HUES64 (cell line): ENCODE data around the gene ADAMTS17.

Experiments used
- H3K27ac ChIP-seq: 2 replicates; pipeline ENCODE4 v1.7.0; 2013; ENCODE audit warnings: low read depth, low read length, inconsistent platforms
- H3K27me3 ChIP-seq: 2 replicates; pipeline ENCODE4 v1.6.1; 2013; ENCODE audit warnings: mild to moderate bottlenecking, low read length; ENCODE audit not compliant: insufficient read depth
- H3K36me3 ChIP-seq: 2 replicates; pipeline ENCODE4 v1.6.1; 2013; ENCODE audit warnings: mild to moderate bottlenecking, low read length; ENCODE audit not compliant: insufficient read depth
- H3K4me1 ChIP-seq: 2 replicates; pipeline ENCODE4 v1.6.1; 2013; ENCODE audit warnings: mild to moderate bottlenecking, low read length, moderate library complexity; ENCODE audit not compliant: insufficient read depth
- H3K4me3 ChIP-seq: 2 replicates; pipeline ENCODE4 v1.5.1; 2013; ENCODE audit warnings: mild to moderate bottlenecking, low read length, moderate library complexity
- H3K9ac ChIP-seq: 2 replicates; pipeline ENCODE4 v1.6.1; 2013; ENCODE audit warnings: mild to moderate bottlenecking, low read depth, low read length
- H3K9me3 ChIP-seq: 2 replicates; pipeline ENCODE4 v1.6.1; 2013; ENCODE audit warnings: low read depth, low read length; ENCODE audit not compliant: insufficient read depth
- WGBS: fragments of 150-250, 120-280 bp; methylation state at CpG from one replicate; pipeline ENCODE4 v1.1.7; 2013; ENCODE audit warnings: missing lambda C conversion rate; 5-methylcytosine and 5-hydroxymethylcytosine counted together

Gene ADAMTS17

DNA sequence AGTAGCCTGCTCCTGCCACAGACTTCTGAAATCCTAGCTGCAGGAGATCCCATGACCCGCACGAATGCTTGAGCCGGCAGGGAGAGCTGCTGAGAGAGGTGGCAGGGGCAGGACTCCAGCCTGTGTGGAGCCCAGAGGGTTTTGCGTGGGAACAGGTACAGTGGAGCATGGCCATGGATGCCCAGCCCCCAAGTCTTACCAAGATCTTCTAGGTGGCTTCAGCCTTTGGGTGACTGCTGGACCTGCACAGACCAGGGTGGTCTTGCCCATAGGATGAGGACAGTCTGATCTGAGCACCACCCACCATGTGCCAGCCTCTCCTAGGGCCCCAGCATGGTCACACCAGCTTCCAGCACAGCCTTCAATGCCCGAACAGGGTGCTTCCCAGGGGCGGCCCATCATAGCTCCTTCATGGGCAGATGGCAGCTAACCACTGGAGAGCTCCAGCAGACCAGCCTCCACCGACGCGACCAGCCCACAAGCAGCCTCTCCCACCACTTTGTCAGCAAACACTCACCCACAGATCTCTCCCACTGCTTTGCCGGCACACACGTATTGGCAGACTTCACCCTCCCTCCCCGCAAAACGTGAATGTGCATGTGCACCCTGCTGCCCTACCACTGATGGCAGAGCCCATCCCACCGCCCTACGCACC lies 56.0 kb downstream of the ADAMTS17 start:
- WGBS, result 94% methylated on average over 15 of the region's 15 CpGs
- no peaks in the 10 kb centered on the region for H3K36me3 ChIP-seq
- no peak overlapping the region for H3K9ac ChIP-seq
- H3K4me1 ChIP-seq, result no peaks in the 10 kb centered on the region
- H3K9me3 ChIP-seq, result no peaks in the 10 kb centered on the region
- H3K4me3 ChIP-seq, result no peak overlapping the region
- no peaks in the 10 kb centered on the region for H3K27me3 ChIP-seq
- H3K27ac ChIP-seq, result no peak overlapping the region

DNA sequence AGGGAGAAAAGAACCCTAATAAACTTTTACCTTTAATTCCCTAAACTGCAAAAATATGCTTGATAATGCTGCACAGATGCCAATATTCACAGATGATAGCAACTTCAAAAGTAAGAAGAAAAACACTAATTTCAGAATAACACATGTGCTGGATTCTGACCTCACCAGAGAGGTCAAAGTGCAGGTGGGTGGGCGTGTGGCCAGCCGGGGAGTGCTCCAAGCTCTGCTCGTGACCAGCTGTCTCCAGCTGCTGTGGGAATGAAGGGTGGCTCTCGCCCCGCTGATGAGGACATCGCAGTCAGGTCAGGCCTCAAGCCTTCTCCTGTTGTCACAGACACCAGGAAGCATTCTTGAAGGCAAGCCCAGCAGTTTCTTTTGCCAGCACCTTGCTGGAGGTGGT lies 57.1 kb downstream of the ADAMTS17 start:
- Histone ChIP-seq H3K27me3 (no peaks in the 10 kb centered on the region), H3K4me3 (no peak overlapping the region), H3K36me3 (no peaks in the 10 kb centered on the region), H3K9ac (no peak overlapping the region), H3K9me3 (0 out of 2 replicates have a peak, but pooled peaks cover 2% of the 10 kb centered on the region), H3K27ac (no peak overlapping the region), H3K4me1 (no peaks in the 10 kb centered on the region)
- 94% methylated on average over 6 of the region's 6 CpGs for WGBS

DNA sequence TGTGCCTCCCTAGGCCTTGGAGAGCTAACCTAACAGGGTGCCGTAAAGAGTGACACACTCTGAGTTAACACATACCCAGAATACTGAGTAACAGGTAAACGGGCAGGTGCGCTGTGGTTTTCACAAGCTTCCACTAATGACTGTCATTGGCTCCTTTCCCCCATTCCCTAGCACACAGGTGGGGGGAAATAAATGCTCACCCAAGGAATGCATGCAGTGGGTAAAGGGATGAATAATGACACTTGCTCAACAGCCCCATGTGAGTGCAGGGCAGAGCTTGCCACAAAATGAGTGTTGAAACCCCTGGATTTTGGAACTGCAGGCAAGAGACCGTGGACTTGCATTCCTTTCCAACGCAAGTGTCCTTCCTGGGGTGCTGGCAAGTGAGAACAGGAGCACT lies 57.6 kb downstream of the ADAMTS17 start:
- no peaks in the 10 kb centered on the region for H3K4me1 ChIP-seq
- WGBS, result 91% methylated on average over 5 of the region's 5 CpGs
- H3K9ac ChIP-seq, result no peak overlapping the region
- H3K4me3 ChIP-seq, result no peak overlapping the region
- H3K36me3 ChIP-seq, result no peaks in the 10 kb centered on the region
- no peaks in the 10 kb centered on the region for H3K27me3 ChIP-seq
- H3K27ac ChIP-seq, result no peak overlapping the region
- H3K9me3 ChIP-seq, result 0 out of 2 replicates have a peak, but pooled peaks cover 2% of the 10 kb centered on the region

DNA sequence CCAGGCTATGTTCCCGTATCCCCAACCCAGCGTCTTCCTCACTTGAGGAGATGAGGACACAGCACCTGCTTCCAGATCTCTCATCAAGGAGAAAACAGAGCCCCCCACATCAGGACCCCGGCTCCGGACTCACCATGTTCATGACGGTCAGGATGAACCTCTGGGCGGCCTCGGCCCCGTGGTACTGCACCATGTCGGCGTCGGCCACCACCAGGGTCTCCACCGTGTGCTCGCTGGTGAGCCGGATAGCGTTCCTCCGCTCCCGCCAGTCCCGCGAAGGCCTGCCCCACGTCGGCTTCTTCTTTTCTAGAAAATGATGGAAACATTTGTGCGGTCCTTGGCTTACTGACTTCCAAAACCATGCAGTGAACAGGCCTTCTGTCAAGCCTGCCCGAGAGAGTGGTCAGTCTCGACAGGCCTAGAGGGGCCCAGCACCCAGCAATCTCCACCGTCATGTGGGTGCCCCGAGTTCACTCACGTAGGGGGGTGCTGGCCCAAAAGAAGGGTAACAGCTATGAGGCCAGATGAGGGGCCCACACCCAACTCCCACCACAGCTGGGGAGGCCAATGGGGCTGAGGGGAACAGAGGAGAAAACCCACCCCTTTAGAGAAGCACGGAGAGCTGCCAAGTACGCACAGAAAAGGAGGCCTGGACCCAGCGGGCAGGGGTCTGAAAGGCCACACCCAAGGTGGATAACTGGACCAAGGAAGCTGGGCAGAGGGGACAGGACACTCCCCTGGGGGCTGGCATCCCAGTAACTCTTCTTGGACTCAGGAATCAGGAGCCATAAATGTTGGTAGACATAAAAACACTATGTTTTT lies 60.5 kb downstream of the ADAMTS17 start:
- Histone ChIP-seq H3K9me3 (0 out of 2 replicates have a peak, but pooled peaks cover 2% of the 10 kb centered on the region), H3K9ac (no peak overlapping the region), H3K4me1 (no peaks in the 10 kb centered on the region), H3K27me3 (no peaks in the 10 kb centered on the region), H3K4me3 (no peak overlapping the region), H3K36me3 (no peaks in the 10 kb centered on the region), H3K27ac (no peak overlapping the region)
- 96% methylated on average over 30 of the region's 30 CpGs for WGBS

DNA sequence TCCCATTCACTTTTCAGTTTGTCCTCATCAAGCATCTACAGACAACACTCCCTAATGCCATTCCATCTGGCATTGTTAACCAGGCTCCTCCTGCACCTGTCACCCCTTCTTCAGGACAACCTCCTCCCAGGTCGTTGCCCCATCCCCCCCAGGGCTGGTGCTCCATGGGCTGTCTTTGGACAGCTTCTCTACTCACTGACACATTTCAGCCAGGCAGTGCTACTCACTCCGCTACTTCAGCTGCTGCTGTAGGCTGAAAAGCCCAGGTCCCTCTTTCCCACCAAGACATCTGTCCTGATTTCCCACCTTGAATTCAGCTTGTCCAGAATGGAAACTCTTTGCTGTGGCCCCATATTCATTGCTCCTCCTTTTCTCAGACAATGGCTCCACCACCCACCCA lies 61.9 kb downstream of the ADAMTS17 start:
- Histone ChIP-seq H3K27ac (no peak overlapping the region), H3K4me3 (no peak overlapping the region), H3K4me1 (no peaks in the 10 kb centered on the region), H3K9ac (no peak overlapping the region), H3K9me3 (0 out of 2 replicates have a peak, but pooled peaks cover 2% of the 10 kb centered on the region), H3K36me3 (no peaks in the 10 kb centered on the region), H3K27me3 (no peaks in the 10 kb centered on the region)
- WGBS, result 85% methylated on average over 2 of the region's 2 CpGs

DNA sequence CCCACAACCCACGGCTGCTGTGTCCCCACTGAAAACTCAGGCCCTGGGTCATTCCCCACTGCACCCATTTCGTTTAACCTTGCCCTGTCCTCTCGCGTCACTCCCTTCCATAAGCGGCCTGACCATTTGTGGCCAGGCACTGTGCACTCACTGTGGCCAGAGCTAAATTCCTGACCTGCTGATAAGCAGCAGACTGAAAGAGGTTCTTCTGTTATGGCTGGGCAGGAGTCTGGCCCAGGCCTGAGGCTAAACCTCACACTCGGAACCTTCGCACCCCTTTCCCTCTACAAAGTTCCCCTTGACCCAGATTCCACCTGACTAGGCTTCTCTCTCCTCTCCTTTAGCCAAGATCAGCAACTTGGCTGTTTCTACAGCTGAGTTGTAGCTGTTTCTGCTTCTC lies 62.3 kb downstream of the ADAMTS17 start:
- Histone ChIP-seq H3K9me3 (0 out of 2 replicates have a peak, but pooled peaks cover 2% of the 10 kb centered on the region), H3K4me3 (no peak overlapping the region), H3K9ac (no peak overlapping the region), H3K27ac (no peak overlapping the region), H3K36me3 (no peaks in the 10 kb centered on the region), H3K4me1 (no peaks in the 10 kb centered on the region), H3K27me3 (no peaks in the 10 kb centered on the region)
- 94% methylated on average over 7 of the region's 7 CpGs for WGBS

DNA sequence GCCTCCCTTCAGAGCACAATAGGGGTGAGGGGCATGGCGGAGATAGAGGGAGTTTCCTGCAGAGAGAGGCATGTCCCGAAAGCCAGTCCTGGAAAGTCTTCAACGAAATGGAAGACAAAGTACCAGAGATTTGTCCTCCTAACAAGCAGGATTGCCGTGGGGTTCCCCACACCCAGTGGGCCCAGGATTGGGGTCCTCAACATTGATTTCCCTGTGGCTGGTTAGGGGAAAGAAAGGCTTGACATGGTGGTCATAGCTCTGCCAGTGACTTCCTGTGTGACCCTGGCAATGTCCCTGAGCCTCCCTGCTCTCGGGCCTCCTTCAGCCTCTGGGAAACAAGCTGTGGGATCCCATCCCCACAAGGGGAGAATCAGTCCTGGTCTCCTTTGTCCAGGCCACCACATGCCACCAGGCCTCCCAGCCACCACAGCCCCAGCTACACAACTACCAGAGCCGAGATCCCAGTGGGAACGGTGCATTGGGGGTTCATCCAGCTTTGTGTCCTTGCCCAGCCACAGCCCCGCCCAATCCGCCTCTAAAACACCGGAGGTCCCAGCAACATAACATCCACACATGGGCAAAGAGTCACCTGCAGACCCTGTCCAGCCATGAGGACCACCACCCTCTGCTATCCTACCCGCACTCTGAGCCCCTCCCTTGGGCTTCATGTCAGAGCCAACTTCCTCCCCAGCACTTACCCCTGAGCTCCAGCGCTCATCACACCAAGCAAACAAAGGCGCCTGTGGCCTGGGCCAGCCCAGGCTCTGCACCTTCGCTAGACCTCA lies 63.0 kb downstream of the ADAMTS17 start:
- Histone ChIP-seq H3K4me3 (no peak overlapping the region), H3K27me3 (no peaks in the 10 kb centered on the region), H3K36me3 (no peaks in the 10 kb centered on the region), H3K27ac (no peak overlapping the region), H3K9ac (no peak overlapping the region), H3K9me3 (0 out of 2 replicates have a peak, but pooled peaks cover 2% of the 10 kb centered on the region), H3K4me1 (no peaks in the 10 kb centered on the region)
- 88% methylated on average over 14 of the region's 14 CpGs for WGBS

DNA sequence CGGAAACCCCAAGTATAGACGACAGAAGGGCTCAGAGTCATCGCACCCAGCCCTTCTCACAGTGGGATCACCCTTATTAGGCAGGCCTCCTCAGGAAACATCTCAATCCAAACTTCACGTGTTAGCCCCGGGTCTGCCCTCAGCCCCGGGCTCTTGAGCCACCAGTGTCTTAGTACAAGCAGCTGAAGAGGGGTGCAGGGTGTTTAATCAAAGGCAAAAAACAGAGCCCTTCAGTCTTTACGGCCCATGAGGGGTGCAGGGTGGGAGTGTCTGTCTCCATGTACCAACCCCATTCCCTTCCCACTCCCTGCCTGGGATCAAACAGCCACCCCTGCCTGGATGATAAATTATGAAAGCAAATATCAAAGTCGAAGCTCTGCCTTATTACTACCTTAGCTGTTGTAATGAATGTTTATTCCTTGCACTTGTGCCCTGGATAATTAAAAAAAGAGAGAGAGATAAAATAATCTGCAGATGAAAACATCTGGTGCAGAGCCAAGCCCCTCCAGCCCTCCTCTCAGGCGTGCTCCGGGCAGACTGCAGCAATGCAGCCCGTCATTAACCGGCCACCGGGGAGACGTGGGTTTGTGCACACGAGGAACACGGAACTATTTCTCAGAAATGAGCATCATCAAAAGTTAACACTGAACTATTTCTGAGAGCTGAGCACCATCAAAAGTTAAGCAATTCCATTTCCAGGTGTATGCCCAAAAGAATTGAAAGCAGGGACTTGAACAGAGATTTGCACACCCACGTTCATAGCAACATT lies 64.5 kb downstream of the ADAMTS17 start:
- H3K36me3 ChIP-seq, result no peaks in the 10 kb centered on the region
- no peaks in the 10 kb centered on the region for H3K27me3 ChIP-seq
- H3K9ac ChIP-seq, result no peak overlapping the region
- H3K4me1 ChIP-seq, result no peaks in the 10 kb centered on the region
- peaks cover 12% of the 10 kb centered on the region; the same call in 1 of the 2 replicates for H3K9me3 ChIP-seq
- H3K4me3 ChIP-seq, result no peak overlapping the region
- 85% methylated on average over 16 of the region's 17 CpGs for WGBS
- no peak overlapping the region for H3K27ac ChIP-seq

DNA sequence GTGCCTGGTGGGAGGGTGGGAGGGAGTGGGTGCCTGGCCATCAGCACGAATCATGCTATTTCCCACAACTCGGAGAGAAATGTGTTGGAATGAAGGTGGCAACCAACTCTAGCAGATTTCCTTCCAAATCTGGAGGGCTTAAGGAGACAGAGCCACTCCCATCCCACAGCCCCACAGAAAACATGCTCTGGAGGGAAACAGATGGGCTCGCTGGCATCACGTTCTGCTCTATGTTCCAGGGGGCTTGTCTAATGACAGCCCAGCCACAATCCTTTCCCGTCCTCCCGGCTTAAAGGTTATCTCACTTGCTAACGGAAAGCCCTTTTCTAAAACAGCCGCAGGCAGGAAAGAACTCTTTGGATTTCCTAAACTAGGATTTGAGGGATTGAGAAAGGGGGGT lies 65.3 kb downstream of the ADAMTS17 start:
- no peaks in the 10 kb centered on the region for H3K27me3 ChIP-seq
- no peak overlapping the region for H3K4me3 ChIP-seq
- H3K27ac ChIP-seq, result no peak overlapping the region
- H3K9ac ChIP-seq, result no peak overlapping the region
- 84% methylated on average over 6 of the region's 8 CpGs for WGBS
- H3K36me3 ChIP-seq, result no peaks in the 10 kb centered on the region
- peaks cover 12% of the 10 kb centered on the region; the same call in 1 of the 2 replicates for H3K9me3 ChIP-seq
- no peaks in the 10 kb centered on the region for H3K4me1 ChIP-seq

DNA sequence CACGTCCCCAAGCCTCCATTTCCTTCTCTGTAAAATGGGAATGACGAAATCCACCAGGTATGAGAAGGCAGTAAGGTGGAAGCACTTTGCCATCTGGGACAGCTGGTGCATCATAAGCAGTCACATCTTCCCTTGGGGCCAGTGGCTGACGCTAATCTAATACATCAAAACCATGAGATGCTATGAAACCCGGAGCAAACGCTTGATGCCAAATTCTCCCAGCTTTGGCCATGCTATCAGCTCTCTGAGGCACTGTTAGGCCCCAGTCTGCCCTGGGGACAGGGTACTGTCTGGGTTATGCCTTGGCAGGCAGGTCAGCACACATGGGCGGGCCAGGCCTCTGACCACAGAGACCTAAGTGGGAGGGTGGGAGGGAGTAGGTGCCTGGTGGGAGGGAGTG lies 66.1 kb downstream of the ADAMTS17 start:
- Histone ChIP-seq H3K4me3 (no peak overlapping the region), H3K4me1 (no peaks in the 10 kb centered on the region), H3K36me3 (no peaks in the 10 kb centered on the region), H3K27ac (no peak overlapping the region), H3K9me3 (peaks cover 17% of the 10 kb centered on the region; the same call in 1 of the 2 replicates), H3K9ac (no peak overlapping the region), H3K27me3 (no peaks in the 10 kb centered on the region)
- 98% methylated on average over 6 of the region's 6 CpGs for WGBS
